Smooth muscle cell (in vitro differentiated cells): Measurements from ENCODE around the gene GDE1. TPM values are rescaled to one million over a fixed set of nuclear protein-coding genes. Genes with fewer than 3 reads are reported as not detected.

Source experiments
- DNase-seq: peaks from one replicate; lab custom pipeline; 2025; ENCODE audit not compliant: unreplicated experiment; lab: John Stamatoyannopoulos, UW
- H2AFZ ChIP-seq: fragments of 200-600 bp; sonication (generic); 2 replicates; pipeline ENCODE4 v1.6.0; 2016; ENCODE audit warnings: antibody characterized with exemption, low read depth, mild to moderate bottlenecking
- H3F3A ChIP-seq: fragments of 200-600 bp; sonication (generic); 2 replicates; pipeline ENCODE4 v1.6.0; 2017; ENCODE audit warnings: antibody characterized with exemption, low read depth
- H3K27ac ChIP-seq: fragments of 200-600 bp; sonication (generic); 2 replicates; pipeline ENCODE4 v1.5.1; 2016; ENCODE audit warnings: low read depth, mild to moderate bottlenecking
- H3K27me3 ChIP-seq: fragments of 200-600 bp; sonication (generic); 2 replicates; pipeline ENCODE4 v1.6.1; 2016; ENCODE audit warnings: low read depth, mild to moderate bottlenecking
- H3K36me3 ChIP-seq: fragments of 200-600 bp; sonication (generic); 2 replicates; pipeline ENCODE4 v1.5.1; 2016; ENCODE audit warnings: low read depth
- H3K4me1 ChIP-seq: fragments of 200-600 bp; sonication (generic); 2 replicates; pipeline ENCODE4 v1.5.1; 2016; ENCODE audit warnings: low read depth
- H3K4me2 ChIP-seq: fragments of 200-600 bp; sonication (generic); 2 replicates; pipeline ENCODE4 v1.6.0; 2016; ENCODE audit warnings: mild to moderate bottlenecking
- H3K4me3 ChIP-seq: fragments of 200-600 bp; sonication (generic); 2 replicates; pipeline ENCODE4 v1.5.1; 2016; ENCODE audit warnings: mild to moderate bottlenecking
- H3K79me2 ChIP-seq: fragments of 200-600 bp; sonication (generic); 2 replicates; pipeline ENCODE4 v1.6.0; 2016; ENCODE audit warnings: low read depth, mild to moderate bottlenecking
- H3K9ac ChIP-seq: fragments of 200-600 bp; sonication (generic); 2 replicates; pipeline ENCODE4 v1.6.0; 2016; ENCODE audit warnings: low read depth
- H3K9me3 ChIP-seq: fragments of 200-600 bp; sonication (generic); replicated peaks from 2 replicates; pipeline ENCODE4 v1.5.1; 2016; ENCODE audit warnings: low read depth
- H4K20me1 ChIP-seq: fragments of 200-600 bp; sonication (generic); 2 replicates; pipeline ENCODE4 v1.6.0; 2016; ENCODE audit warnings: low read depth
- WGBS: methylation state at CpG from one replicate; pipeline ENCODE4 v1.1.7; 2016; ENCODE audit warnings: low lambda C conversion rate; 5-methylcytosine and 5-hydroxymethylcytosine counted together
- polyA plus RNA-seq: library from polyadenylated mRNA; unstranded; fragments of >200 nt; fragmentation: Nextera tagmentation; extraction: Ambion mirVana; gene quantifications from 2 replicates; pipeline ENCODE4 v1.2.1, GENCODE V29; 2016
- total RNA-seq: library from RNA; depleted of rRNA; stranded (reverse); fragments of >200 nt; gene quantifications from 2 replicates; pipeline ENCODE4 v1.2.3, GENCODE V29; 2014
- TF ChIP-seq, protein P1 (sequence below): fragments of 200-600 bp; sonication (generic); IDR thresholded peaks from 2 replicates; pipeline ENCODE4 v1.5.1; 2017; ENCODE audit warnings: borderline replicate concordance, mild to moderate bottlenecking, antibody characterized with exemption; ENCODE audit not compliant: insufficient read depth, poor library complexity, severe bottlenecking

The GDE1 gene
- total and polyA plus RNA-seq, 2 experiments from 2014 or later, result 43.8 to 46.0 TPM

DNA sequence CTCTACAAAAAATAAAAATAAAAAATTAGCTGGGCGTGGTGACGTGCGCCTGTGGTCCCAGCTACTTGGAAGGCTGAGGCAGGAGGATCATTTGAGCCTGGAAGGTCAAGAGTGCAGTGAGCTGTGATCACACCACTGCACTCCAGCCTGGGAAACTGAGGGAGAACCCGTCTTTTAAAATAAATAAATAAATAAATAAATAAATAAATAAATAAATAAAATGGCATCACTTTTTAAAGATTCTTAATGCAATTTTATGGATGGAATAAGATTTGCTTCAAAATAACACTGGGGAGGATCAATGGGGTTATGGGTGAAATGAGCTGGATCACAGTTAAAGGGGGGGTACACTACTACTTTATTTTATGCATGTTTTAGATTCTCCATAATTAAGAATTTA is 14.9 kb downstream of the GDE1 start:
- H2AFZ ChIP-seq, result no peak overlapping the region
- no peaks in the 10 kb centered on the region for H3K4me1 ChIP-seq
- H3K27me3 ChIP-seq, result no peaks in the 10 kb centered on the region
- H3K79me2 ChIP-seq, result no peaks in the 10 kb centered on the region
- H3K9me3 ChIP-seq, result no peaks in the 10 kb centered on the region
- no peak overlapping the region for H3K9ac ChIP-seq
- TF ChIP-seq, protein P1, sequence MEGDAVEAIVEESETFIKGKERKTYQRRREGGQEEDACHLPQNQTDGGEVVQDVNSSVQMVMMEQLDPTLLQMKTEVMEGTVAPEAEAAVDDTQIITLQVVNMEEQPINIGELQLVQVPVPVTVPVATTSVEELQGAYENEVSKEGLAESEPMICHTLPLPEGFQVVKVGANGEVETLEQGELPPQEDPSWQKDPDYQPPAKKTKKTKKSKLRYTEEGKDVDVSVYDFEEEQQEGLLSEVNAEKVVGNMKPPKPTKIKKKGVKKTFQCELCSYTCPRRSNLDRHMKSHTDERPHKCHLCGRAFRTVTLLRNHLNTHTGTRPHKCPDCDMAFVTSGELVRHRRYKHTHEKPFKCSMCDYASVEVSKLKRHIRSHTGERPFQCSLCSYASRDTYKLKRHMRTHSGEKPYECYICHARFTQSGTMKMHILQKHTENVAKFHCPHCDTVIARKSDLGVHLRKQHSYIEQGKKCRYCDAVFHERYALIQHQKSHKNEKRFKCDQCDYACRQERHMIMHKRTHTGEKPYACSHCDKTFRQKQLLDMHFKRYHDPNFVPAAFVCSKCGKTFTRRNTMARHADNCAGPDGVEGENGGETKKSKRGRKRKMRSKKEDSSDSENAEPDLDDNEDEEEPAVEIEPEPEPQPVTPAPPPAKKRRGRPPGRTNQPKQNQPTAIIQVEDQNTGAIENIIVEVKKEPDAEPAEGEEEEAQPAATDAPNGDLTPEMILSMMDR, result no peak
- no peak for DNase-seq
- WGBS, result 98% methylated on average over 4 of the region's 4 CpGs
- no peak overlapping the region for H3K27ac ChIP-seq
- no peaks in the 10 kb centered on the region for H3F3A ChIP-seq
- H3K4me2 ChIP-seq, result no peak overlapping the region
- peaks cover 4% of the 10 kb centered on the region for H3K36me3 ChIP-seq
- no peak overlapping the region for H3K4me3 ChIP-seq
- H4K20me1 ChIP-seq, result no peaks in the 10 kb centered on the region

DNA sequence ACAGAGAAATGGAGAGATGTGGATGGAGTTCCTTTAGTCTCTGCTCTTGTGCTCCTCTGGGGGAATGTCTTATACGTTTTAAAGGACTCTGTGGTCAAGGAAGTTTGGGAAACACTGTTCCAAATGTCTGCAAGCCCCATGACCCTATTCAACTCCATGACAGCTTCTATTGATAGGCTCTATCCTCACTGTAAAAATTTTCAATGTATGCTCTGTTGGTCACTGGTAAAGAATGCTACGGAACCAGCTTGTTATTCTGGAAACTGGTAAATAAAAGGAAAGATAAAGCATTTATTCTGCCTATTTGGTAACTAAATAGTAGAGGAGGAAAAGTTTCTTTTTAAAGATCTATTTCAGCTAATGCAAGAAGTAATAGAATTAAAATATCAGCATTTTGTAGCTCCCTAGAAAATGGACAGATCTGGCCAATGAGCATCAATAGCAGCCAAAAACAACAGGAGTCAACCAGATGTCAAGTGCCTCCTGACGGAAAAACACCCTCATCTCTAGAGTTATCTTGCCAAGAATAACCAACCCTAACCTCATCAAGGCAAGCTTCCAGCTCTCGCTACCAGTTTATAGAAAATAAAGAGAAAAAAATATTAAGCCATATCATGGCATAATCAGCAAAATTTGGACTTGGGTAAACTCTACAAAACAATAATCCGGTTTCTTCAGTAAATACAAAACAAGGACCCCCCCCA is 16.1 kb downstream of the GDE1 start:
- H4K20me1 ChIP-seq, result no peaks in the 10 kb centered on the region
- H3K36me3 ChIP-seq, result peaks cover 4% of the 10 kb centered on the region
- no peak overlapping the region for H3K4me3 ChIP-seq
- no peak for DNase-seq
- H3K79me2 ChIP-seq, result no peaks in the 10 kb centered on the region
- no peak overlapping the region for H3K4me2 ChIP-seq
- H3F3A ChIP-seq, result no peaks in the 10 kb centered on the region
- H3K9me3 ChIP-seq, result no peaks in the 10 kb centered on the region
- WGBS, result 98% methylated on average over 5 of the region's 5 CpGs
- H3K27me3 ChIP-seq, result no peaks in the 10 kb centered on the region
- no peak overlapping the region for H3K27ac ChIP-seq
- H3K4me1 ChIP-seq, result no peaks in the 10 kb centered on the region
- no peak overlapping the region for H2AFZ ChIP-seq
- H3K9ac ChIP-seq, result no peak overlapping the region
- TF ChIP-seq, protein P1, result no peak

DNA sequence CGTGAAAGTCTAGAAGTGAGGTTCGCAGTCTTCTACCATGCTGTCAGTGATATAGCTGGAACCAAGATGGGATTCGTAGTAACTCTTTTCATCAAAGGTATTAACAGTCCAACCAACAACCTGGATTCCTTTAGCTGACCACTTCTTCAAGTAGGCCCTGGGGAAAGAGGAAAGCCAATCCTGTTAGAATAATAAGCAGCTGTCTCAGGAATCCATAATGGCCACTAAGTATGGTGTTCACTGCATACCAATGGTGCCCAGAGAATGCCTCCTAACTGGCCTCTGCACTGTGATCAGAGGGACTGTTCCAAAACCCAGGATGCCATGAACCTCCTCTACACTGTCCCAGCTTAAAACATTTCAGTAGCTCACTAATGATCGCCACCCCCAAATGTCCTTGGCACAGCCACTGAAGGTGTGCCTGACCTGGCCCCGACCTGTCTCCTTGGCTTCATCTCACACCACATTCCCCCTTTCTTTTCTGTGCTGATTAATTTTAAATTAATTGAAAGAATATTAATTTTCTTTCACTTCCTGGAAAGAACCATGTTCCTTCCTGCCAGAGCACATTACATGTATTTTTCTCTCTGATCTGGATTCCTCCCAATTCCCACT is 18.3 kb downstream of the GDE1 start:
- Histone ChIP-seq H3K9ac (no peak overlapping the region), H3K4me2 (no peak overlapping the region), H3K27ac (no peak overlapping the region), H2AFZ (no peak overlapping the region), H3K27me3 (no peaks in the 10 kb centered on the region), H4K20me1 (no peaks in the 10 kb centered on the region), H3K9me3 (no peaks in the 10 kb centered on the region), H3K36me3 (peaks cover 4% of the 10 kb centered on the region), H3K4me3 (no peak overlapping the region), H3K79me2 (no peaks in the 10 kb centered on the region), H3F3A (no peaks in the 10 kb centered on the region), H3K4me1 (no peaks in the 10 kb centered on the region)
- DNase-seq, result no peak
- TF ChIP-seq, protein P1, result no peak
- WGBS, result 97% methylated on average over 5 of the region's 5 CpGs
